Left cardiac atrium (tissue), 4 donors: ENCODE data around the gene GGCX. TPM values are rescaled to one million over a fixed set of nuclear protein-coding genes. Genes with fewer than 3 reads are reported as not detected.
"Not testable (repeated sequence)": the region's sequence is repeated elsewhere in the genome, so short reads cannot be mapped to it uniquely, and the experiment has no call there.

Experiments used
- ATAC-seq, 2 donors: fragments of 200-7000 bp; cut with Tn5 transposase; one replicate each; pipeline ENCODE4 v1.9.1; 2020; ENCODE audit warnings: mild to moderate bottlenecking in 2 of 2, moderate library complexity in 2 of 2
- DNase-seq: peaks from one replicate; pipeline ENCODE4 v3.0.0-alpha.2; 2020
- intact Hi-C, 2 donors: fragments of 100-400 bp; cut with DNase I; formaldehyde crosslinking; loops; one replicate each; pipeline versions ENCODE4 v1.14.1 to v1.15.1; 2022 to 2023
- total RNA-seq, 2 donors: library from RNA; stranded (reverse); fragmentation: NEBNext Ultra II Directional; extraction: Animal tissue kit (Norgen Biotek cat#: 25700); gene quantifications; one replicate each; pipeline ENCODE4 v1.2.1, GENCODE V29; 2021
- donor health status: DM: no; HTN: yes; CAD: no.
- donor health status: DM: no; HTN: yes; CAD: no; lungs with severe emphysema.
- donor health status: DM: yes; HTN: yes; CAD: no.
- donor health status: Dilated cardiomyopathy.

Gene GGCX
- total RNA-seq, 2 donors from 2014 or later = 34.0 to 37.3 TPM

DNA sequence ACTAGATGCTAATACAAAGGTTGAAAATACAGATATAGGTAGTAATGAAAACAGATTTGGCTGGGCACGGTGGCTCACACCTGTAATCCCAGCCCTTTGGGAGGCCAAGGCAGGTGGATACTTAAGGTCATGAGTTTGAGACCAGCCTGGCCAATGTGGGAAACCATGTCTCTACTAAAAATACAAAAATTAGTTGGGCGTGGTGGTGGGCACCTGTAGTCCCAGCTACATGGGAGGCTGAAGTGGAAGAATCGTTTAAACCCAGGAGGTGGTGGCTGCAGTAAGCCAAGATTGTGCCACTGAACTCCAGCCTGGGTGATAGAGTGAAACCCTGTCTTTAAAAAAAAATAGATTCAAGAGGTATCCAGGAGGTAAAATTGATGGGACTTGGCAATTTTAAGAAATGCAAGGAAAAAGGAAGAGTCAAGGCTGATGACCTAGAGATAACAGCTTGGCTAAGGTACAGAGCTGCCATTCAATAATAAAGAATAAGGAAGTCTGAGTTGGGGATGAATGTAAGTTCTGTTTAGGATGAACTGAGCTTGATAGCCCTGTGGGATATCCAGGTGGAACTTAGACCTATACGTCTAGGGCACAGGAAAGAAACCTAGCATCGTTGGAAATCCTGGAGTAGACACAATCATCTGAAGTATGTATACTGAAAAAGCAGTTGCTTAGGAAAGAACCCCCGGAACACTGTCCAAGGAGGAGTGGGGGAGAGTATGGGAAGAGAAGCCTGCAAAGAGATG is 13.3 kb downstream of the GGCX start:
- ATAC-seq (no peak), DNase-seq (no peak)
- intact Hi-C loops = loop anchor here in 1 of 2 donors (2.0 kb wide), 1 partner anchor 127 kb away; no protein-coding TSS in a partner anchor

DNA sequence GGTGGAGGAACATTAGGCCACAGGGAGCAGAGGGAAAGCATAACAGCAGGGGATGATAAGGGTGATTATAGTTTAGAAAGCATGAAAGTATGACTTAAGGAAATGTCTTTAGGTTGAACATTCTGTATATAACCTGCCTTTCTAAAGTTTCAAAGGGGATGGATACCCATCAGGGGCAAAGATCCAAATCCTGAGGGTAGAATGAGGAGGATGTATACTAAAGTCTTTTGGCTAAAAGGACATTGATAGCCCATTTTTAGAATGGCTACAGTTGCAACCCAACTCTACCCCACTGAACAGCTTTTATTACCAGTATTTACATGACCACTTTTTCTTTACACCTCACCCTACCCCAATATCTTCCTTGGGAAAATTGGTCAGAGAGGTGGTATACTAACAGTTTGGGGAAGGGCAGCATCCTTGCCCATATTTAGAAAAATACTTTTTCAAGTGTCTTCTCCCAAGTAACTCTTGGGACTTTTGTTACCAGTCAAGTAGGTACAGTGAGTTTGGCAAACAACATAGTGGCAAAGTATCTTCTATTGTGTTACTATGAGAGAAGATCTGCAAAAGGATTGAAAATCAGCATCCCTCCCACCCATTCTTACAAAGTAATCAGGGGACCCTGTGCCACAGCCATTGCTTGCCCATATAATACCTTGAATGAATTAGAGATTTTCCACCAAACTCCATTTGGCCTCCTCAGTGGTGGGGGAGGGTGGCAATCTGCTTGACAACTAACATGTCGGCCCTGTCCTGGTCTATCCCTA is 14.0 kb downstream of the GGCX start:
- DNase-seq (no peak), ATAC-seq (peak in 1 of 2 donors; percentile 3)
- intact Hi-C loops = no loop called here

DNA sequence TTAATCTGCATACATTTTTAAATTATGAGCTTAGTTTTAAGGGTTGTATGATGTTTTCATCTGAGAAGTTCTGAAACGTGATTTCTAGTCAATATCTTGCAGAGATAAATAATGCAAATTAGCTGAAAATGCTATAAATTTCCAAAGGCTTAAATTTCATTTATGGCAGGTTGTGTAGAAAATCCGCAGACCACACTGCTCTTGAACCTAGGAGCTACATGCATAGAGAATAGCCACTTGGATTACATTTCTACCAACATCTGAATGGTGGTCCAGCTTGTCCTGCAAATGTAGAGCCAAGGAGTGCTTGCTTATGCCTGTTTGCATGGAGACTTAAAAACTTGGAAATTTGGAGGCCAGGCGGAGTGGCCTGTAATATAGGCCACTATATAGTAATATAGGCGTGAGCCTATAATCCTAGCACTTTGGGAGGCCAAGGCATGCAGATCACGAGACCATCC is 15.5 kb downstream of the GGCX start:
- DNase-seq (no peak), ATAC-seq (no peak)
- intact Hi-C loops = no loop called here

DNA sequence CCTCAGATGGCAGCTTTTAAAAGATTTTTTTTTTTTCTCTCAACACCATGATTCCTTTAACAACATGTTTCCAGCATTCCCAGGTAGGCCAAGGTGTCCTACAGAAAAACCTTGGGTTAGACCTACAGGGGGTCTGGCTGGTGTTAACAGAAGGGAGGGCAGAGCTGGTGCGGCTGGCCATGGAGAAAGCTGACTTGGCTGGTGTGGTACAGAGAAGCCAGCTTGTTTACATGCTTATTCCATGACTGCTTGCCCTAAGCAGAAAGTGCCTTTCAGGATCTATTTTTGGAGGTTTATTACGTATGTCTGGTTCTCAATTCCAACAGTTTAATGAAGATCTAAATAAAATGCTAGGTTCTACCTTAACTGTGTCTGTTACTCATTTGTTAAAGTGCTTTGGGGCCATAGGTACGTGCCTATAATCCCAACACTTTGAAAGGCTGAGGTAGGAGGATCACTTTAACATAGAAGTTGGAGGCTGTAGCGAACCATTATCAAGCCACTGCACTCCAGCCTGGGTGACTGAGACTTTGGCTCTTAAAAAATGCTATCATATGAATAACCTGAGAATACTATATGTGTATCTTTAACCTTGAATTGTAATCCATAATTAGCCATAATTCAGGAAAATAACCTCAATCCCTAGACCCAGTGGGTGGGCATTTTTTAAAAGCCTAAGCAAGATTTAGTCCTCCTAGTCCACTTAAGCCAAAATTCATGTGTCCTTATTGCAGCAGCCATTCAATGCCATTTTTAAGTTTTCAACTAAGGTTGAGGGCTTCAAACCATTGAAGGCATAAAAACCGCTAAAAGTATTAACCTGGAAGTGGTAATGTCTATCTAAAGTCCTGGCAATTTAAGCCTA is 16.1 kb downstream of the GGCX start:
- intact Hi-C loops, DNase-seq, ATAC-seq: not testable (repeated sequence)

DNA sequence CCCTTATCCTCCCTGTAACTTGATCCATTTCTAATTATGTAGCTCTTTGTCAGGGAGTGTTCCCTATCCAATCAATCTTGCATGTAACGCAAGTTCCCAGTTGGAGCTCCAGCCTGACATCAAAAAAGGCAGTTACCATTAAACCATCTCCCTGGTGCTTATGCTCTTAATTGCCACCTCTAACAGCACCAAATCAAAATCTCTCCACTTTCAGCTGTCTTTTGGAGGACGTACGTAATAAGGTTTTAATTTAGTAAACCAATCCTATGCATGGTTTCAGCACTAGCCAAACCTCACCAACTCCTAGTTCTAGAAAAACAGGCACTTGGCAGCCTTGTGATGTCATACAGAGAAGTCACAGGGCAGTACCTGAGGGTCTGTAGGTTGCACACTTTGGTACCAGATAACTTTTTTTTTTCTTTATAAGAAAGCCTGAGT is 17.0 kb downstream of the GGCX start:
- intact Hi-C loops, DNase-seq, ATAC-seq: not testable (repeated sequence)

DNA sequence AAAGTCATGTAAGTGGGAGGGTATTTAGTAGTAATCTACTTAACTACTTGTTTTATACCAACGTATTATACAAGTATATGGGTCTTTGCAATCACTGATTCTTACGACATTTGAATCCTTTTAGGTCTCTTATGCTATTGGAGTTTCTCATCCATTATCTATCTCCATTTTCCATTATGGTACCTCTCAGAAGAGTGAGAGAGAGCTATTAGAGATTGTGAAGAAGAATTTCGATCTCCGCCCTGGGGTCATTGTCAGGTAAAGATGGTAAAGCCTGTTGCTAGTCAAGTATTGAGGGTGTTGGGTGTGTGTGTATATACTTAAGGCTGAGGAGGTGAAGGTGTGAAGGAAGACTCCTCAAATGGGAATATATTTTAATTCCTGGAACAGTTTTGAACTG is 18.5 kb downstream of the GGCX start:
- no peak for DNase-seq
- ATAC-seq = no peak
- intact Hi-C loops = no loop called here

DNA sequence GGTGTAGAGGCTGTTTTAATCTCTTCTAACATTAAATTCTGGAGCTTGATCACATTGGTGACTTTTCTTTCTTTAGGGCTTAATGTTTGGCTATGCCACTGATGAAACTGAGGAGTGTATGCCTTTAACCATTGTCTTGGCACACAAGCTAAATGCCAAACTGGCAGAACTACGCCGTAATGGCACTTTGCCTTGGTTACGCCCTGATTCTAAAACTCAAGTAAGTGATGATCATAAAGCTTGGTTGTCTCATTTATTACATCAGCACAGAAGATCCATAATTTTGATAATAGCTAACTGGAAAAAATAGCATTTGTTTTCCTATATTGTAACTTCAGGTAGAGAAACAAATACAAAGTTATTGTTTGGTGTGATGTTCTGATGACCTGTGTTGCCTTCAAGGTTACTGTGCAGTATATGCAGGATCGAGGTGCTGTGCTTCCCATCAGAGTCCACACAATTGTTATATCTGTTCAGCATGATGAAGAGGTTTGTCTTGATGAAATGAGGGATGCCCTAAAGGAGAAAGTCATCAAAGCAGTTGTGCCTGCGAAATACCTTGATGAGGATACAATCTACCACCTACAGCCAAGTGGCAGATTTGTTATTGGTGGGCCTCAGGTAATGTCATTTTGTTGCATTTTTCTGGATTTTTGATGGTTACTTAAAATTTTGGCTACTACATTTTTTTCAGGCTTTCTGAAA is 19.4 kb downstream of the GGCX start:
- DNase-seq = no peak
- no peak for ATAC-seq
- intact Hi-C loops = no loop called here

DNA sequence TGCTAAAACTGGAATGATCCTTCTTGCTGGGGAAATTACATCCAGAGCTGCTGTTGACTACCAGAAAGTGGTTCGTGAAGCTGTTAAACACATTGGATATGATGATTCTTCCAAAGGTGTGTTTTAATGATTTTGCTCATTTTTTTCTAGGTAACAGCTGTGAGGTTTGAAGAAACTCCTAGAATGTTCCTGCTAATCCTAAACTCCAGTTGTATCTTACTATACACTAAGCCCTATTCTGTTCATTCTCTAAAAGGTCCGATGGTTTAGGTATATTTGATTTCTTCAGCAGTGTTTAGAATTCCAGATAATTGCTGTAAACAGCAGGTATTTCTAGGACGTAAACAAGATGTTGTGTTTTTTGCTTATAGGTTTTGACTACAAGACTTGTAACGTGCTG is 20.0 kb downstream of the GGCX start:
- DNase-seq = no peak
- no peak for ATAC-seq
- intact Hi-C loops = no loop called here

DNA sequence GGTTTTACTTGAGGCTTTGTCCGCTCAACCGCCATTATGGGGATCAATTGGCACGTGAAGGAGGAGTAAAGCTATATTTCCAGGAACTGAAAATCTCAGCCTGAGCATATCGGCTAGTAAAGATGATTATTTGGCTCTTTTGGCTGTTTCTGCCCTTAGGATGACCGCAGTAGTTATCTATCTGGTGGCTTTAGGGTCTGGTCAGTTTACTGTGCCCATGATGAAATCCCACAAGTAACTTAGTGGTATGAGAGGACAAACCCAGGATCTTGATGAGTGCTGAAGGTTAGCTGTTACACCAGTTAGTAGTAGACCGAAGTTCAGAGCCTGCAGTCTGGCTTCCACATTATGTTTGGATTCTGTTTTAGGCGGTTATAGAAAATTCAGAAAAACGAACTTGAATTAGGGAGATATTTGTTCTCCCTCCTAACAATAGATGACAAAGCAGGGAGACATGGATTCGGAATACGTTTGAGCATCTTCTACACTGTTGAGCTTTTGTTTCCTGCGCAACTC is 21.1 kb downstream of the GGCX start:
- intact Hi-C loops = no loop called here
- ATAC-seq = no peak
- no peak for DNase-seq

DNA sequence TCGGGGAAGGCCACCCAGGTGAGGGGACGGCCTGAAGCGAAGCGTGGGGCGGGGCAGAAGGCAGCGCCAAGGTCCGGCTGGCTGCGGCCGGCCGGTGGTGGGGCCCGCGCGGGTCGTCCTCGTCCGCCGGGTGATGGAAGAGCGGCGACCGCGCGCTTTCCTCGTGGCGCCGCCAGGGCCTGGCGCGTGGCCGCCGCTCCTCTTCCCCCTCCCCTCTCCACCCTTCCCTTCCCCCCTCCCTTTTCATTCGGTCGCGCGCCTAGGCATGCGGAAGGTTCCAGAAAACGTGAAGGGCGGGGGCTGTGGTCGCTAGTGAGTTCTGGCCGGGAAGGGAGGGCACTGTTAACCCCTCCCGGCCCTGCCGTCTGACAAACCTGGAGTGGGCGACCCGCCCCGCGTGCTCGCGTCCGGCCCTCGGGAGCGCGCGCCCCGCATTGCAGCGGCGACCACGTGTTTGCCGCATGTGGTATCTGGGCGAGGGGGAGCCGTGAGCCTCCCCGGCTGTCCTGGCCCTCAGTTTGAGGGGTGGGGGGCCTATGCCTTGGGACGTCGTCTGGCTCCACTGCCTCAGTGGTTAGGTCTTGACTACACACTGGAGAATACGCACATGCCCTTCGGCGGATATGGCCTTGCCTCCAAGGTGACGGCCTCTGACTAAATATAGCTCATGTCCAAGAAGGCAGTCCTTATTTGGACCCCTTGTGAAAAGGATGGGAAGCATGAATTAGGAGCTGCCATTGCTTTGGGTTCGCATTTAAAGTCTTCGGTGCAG is 21.7 kb downstream of the GGCX start:
- ATAC-seq (peak; percentile 63 to 69), DNase-seq (peak; percentile 82)
- intact Hi-C loops = loop anchor here (5.0 kb wide), 2 partner anchors 102 to 117 kb away; no protein-coding TSS in a partner anchor

DNA sequence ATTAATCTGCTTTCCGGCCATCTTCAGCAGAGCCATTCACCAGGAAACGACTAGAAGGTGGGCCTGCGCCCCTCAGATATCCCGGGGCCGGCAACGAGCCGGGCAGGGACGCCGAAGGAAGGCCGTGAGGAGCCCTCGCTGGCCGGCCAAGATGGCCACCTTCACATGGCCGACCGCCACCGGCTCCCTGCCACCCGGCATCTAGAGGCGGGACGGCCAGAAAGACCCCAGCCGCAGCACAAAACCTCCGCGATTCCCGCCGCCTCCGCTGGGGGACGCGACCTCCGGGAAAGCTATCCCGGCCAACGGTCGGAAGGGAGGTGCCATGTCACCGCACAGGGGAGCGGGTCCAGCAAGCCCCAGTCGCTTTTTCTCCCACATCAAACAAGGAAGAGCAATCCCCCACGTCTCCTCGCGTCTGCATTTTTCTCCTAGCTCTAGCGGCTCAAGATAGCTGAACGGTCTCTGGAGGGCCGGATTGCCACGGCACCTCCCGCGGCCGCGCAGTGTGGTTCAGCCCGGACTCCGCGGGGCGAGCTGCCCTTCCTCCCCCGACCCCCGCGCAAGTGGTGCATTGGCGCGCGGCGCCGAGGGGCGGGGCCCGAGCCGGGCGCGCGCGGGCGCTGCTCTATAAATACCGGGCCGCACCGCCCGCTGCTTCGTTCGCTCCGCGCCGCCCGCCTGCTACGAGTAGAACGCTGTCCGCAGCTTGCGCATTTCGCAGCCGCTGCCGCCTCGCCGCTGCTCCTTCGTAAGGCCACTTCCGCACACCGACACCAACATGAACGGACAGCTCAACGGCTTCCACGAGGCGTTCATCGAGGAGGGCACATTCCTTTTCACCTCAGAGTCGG is 22.6 kb downstream of the GGCX start, which contains the start of gene MAT2A:
MAT2A (plus strand) TSS at position 662 of the 854 bp plus-strand sequence; CDS start at position 782, 120 bp downstream.
- ATAC-seq (peak; percentile 92), DNase-seq (peak; percentile 95)
- intact Hi-C loops = loop anchor here (1.0 to 5.0 kb wide), 3 partner anchors 100 to 116 kb away; no protein-coding TSS in a partner anchor

DNA sequence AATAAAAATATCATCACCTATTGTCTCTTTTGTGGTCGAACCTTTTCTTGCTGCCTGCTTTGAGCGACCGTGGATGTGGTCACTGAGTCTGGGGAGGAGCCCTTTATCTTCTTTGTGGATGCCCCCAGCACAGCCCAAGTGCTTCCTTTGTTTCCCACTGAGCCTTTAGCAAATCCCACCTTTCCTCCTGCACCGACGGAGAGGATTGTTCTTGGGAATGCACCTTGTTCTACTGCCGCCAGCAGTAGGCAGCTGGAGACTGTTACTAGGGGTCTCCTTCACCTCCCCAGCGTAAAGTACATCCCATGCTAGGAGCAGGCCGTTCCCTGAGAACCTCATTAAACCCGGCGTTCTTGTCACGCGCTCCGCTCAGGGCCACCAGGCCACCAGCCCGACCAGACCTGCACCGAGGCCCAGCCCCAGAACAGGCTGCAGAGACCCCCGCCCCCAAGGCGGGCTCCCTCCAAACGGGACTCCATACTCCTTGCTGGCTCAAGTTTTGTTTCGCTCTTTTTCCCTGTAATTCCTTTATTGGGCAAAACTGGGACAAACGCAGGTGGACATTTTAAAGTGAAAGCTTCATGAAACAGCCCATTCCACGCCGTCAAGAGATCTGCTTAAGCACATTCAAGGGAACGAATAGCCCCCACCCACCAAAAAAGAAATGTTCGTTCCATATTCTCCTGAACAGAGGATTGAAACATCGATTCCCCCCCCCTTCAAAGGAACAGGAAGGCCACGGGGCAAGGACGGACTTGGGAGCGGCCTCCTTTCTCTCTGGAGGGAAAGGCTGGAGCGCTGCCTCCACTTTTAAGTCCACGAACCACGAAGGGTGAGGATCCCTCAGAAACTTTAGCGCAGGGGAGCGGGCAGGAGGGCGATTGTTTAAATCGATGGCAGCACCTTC is 23.4 kb downstream of the GGCX start:
- ATAC-seq (peak; percentile 9), DNase-seq (peak; percentile 65)
- intact Hi-C loops = loop anchor here (1.0 to 5.0 kb wide), 3 partner anchors 100 to 116 kb away; no protein-coding TSS in a partner anchor

DNA sequence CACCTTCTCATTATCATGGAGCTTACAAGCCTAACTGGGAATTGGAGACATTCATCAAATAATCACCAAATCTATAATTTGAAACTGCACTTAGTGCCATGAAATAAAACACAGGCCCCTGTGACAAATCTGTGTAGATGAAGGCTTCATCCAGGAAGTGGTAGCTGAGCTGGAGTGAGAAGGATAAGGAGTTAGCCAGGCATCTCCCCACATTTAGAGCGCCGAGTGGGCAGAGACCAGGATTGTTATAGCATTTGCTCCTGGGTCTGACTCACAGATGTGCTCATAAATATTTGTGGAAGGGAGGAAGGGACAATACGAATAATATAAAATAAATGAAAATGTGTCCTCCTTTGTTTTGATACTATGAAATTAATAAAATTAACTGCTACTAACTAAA is 24.8 kb downstream of the GGCX start:
- intact Hi-C loops = loop anchor here (5.0 kb wide), 2 partner anchors 99 to 114 kb away; no protein-coding TSS in a partner anchor
- ATAC-seq = no peak

DNA sequence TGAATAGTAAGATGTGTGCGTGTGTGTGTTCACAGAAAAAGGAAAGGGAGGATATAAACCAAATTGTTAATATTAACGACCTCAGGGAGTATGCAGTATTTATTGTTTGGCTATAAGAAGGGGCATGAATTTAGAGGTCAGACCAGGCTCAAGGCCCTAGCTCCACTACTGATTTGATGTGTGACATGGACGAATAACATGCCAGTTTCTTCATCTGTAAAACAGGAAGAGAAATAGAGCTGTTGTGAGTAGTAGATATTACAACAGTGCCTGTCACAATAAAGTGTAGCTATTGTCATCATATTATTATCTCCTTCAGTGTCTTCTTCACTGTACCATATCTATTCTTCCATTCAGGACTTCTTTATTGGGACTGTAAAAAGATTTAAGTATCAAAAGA is 26.4 kb downstream of the GGCX start:
- DNase-seq = no peak
- intact Hi-C loops = loop anchor here (2.0 to 5.0 kb wide), 3 partner anchors 28 to 113 kb away; no protein-coding TSS in a partner anchor
- no peak for ATAC-seq

More for the DNA sequence above, 24.8 kb downstream of the GGCX start:
- no peak for DNase-seq

DNA sequence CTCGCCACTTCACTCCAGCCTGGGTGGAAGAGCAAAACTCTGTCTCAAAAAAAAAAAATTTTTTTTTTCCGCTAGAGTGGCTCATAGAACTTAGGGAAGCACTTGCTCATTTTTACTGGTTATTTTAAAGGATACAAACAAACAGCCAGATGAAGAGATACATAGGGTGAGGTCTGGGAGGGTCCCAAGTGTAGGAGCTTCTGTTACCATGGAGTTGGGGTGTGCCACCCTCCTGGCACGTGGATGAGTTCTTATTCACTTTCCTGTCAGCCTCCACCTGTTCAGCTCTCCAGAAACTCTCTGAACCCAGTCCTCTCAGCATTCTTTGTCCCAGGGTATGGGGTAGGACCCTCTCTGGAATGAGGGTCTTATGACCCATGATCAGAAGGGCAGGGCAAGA is 27.2 kb downstream of the GGCX start:
- ATAC-seq (no peak), DNase-seq (no peak)
- intact Hi-C loops = loop anchor here in 1 of 2 donors (2.0 kb wide), 1 partner anchor 27 kb away; no protein-coding TSS in a partner anchor
